Peyer's patch (tissue), 4 donors: Measurements from ENCODE around the gene OR2AT4. TPM values are rescaled to one million over a fixed set of nuclear protein-coding genes. Genes with fewer than 3 reads are reported as not detected.

Source experiments
- DNase-seq, 3 donors: peaks; one replicate each; pipeline ENCODE4 v3.0.0-alpha.2; 2017 to 2019
- H3K27ac ChIP-seq, 4 donors: fragments of 200-600 bp; sonication (generic); one replicate each; pipeline ENCODE4 v1.5.1; 2016 to 2019
- H3K27me3 ChIP-seq, 2 donors: fragments of 200-600 bp; sonication (generic); one replicate each; pipeline ENCODE4 v1.5.1; 2019
- H3K36me3 ChIP-seq, 3 donors: fragments of 200-600 bp; sonication (generic); one replicate each; pipeline ENCODE4 v1.5.1; 2016 to 2019
- H3K4me1 ChIP-seq, 4 donors: fragments of 200-600 bp; sonication (generic); one replicate each; pipeline ENCODE4 v1.5.1; 2016 to 2019
- H3K4me3 ChIP-seq, 4 donors: fragments of 200-600 bp; sonication (generic); 1 replicate in 3 of 4; 2 replicates in 1 of 4; pipeline ENCODE4 v1.5.1; 2016 to 2019; ENCODE audit warnings: mild to moderate bottlenecking in 1 of 4
- H3K9me3 ChIP-seq, 4 donors: fragments of 200-600 bp; sonication (generic); one replicate each; pipeline ENCODE4 v1.5.1; 2016 to 2019; ENCODE audit warnings: mild to moderate bottlenecking in 1 of 4
- POLR2A ChIP-seq, 2 donors: fragments of 450-650 bp; IDR thresholded peaks; one replicate each; pipeline ENCODE4 v1.5.1; 2017; ENCODE audit warnings: antibody characterized with exemption in 2 of 2, mild to moderate bottlenecking in 2 of 2, moderate library complexity in 2 of 2
- total RNA-seq, 4 donors: library from RNA; depleted of rRNA; stranded (reverse); fragments of >200 nt; gene quantifications; one replicate each; pipeline ENCODE4 v1.1.0, GENCODE V29; 2016
- TF ChIP-seq, protein P1 (sequence below), 6 experiments: fragments of 450-650 bp in 4 of 6; fragments of 200-600 bp in 2 of 6; sonication (generic) in 1 of 6; IDR thresholded peaks; one replicate each; pipeline ENCODE4 v1.5.1; 2017 to 2019; ENCODE audit warnings: antibody characterized with exemption in 6 of 6, mild to moderate bottlenecking in 3 of 6, moderate library complexity in 1 of 6

Gene OR2AT4
- total RNA-seq, 4 donors from 2014 or later: not detected

DNA sequence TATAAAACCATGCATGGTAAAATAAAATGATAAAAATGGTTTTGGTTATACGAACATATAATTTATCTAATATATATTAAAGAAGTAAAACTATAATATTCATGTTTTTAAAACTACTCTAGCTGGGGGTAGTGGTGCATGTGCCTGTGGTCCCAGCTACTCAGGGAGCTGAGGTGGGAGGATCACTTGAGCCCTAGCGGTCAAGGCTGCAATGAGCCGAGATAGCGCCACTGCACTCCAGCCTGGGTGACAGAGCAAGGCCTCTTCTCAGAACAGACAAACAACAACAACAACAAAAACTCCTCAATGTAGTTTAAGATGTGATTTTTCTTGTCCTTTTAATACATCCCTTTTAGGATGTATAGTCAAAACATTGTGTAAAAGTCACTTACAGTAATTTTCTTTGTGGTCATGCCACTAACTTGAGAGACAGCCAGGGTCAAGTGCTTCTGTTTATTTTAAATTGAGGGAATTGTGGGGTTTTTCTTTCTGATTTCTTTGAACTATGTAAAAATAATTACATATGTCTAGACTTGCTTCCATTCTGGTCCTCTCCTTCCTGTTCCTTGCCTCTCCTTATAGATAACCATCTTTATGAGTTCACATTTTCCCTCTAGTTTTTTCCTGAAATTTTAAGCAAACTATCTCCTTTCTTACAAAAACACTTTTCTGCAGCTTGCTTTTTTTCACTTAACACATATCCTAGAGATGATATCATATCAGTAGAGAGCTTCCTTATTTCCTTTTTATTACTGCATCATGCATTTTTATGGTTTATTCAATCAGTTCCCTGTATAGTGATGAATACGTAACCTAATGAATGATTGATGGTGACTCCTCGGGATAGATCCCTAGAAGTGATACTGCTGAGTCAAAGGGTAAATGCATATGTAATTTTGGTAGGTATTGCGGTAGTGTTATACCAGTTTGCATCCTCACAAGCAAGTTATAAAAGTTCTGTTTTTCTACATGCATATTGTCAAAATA, 9.1 kb downstream of the OR2AT4 start:
- DNase-seq: no peak
- Histone ChIP-seq H3K36me3 (no peaks in the 10 kb centered on the region), H3K4me3 (no peak overlapping the region), H3K27ac (no peak overlapping the region), H3K9me3 (no peaks in the 10 kb centered on the region), H3K4me1 (no peaks in the 10 kb centered on the region), H3K27me3 (no peaks in the 10 kb centered on the region)
- TF ChIP-seq, protein P1, sequence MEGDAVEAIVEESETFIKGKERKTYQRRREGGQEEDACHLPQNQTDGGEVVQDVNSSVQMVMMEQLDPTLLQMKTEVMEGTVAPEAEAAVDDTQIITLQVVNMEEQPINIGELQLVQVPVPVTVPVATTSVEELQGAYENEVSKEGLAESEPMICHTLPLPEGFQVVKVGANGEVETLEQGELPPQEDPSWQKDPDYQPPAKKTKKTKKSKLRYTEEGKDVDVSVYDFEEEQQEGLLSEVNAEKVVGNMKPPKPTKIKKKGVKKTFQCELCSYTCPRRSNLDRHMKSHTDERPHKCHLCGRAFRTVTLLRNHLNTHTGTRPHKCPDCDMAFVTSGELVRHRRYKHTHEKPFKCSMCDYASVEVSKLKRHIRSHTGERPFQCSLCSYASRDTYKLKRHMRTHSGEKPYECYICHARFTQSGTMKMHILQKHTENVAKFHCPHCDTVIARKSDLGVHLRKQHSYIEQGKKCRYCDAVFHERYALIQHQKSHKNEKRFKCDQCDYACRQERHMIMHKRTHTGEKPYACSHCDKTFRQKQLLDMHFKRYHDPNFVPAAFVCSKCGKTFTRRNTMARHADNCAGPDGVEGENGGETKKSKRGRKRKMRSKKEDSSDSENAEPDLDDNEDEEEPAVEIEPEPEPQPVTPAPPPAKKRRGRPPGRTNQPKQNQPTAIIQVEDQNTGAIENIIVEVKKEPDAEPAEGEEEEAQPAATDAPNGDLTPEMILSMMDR (IDR thresholded peaks at IDR 0.05): no peak
- no peak for TF ChIP-seq POLR2A (IDR thresholded peaks at IDR 0.05)

- Histone ChIP-seq H3K27me3 (no peaks in the 10 kb centered on the region), H3K27ac (no peak overlapping the region), H3K9me3 (no peaks in the 10 kb centered on the region), H3K36me3 (no peaks in the 10 kb centered on the region), H3K4me3 (no peak overlapping the region), H3K4me1 (no peaks in the 10 kb centered on the region)
- no peak for TF ChIP-seq POLR2A (IDR thresholded peaks at IDR 0.05)
- TF ChIP-seq, protein P1 (IDR thresholded peaks at IDR 0.05): no peak
- DNase-seq: no peak
Observed at GRCh38 chr11:75084883-75085282, 11.8 kb downstream of the OR2AT4 start.

GRCh38 chr11:75083217-75083605, 13.5 kb downstream of the OR2AT4 start:
- Histone ChIP-seq H3K36me3 (no peaks in the 10 kb centered on the region), H3K4me3 (no peak overlapping the region), H3K27me3 (no peaks in the 10 kb centered on the region), H3K27ac (no peak overlapping the region), H3K4me1 (no peaks in the 10 kb centered on the region), H3K9me3 (no peaks in the 10 kb centered on the region)
- TF ChIP-seq, protein P1 (IDR thresholded peaks at IDR 0.05): no peak
- no peak for TF ChIP-seq POLR2A (IDR thresholded peaks at IDR 0.05)
- no peak for DNase-seq

DNA sequence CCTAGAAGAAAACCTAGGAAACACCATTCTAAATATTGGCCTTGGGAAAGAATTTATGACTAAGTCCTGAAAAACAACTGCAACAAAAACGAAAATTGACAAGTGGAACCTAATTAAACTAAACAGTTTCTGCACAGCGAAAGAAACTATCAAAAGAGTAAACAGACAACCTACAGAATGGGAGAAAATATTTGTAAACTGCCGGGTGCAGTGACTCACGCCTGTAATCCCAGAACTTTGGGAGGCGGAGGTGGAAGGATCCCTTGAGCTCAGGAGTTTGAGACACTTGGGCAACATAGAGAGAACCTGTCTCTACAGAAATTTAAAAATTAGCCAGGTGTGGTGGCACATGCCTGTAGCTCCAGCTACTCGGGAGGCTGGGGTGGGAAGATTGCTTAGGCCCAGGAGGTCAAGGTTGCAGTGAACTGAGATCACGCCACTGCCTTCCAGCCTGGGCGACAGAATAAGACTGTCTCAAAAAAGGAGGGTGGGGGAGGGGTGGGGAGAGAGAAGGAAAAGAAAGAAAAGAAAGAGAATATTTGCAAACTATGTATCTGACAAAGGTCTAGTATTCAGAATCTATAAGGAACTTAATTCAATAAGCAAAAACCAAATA, 14.0 kb downstream of the OR2AT4 start:
- Histone ChIP-seq H3K4me1 (no peaks in the 10 kb centered on the region), H3K27ac (no peak overlapping the region), H3K36me3 (no peaks in the 10 kb centered on the region), H3K9me3 (no peaks in the 10 kb centered on the region), H3K27me3 (no peaks in the 10 kb centered on the region), H3K4me3 (no peak overlapping the region)
- TF ChIP-seq, protein P1 (IDR thresholded peaks at IDR 0.05): no peak
- no peak for TF ChIP-seq POLR2A (IDR thresholded peaks at IDR 0.05)
- DNase-seq: no peak

DNA sequence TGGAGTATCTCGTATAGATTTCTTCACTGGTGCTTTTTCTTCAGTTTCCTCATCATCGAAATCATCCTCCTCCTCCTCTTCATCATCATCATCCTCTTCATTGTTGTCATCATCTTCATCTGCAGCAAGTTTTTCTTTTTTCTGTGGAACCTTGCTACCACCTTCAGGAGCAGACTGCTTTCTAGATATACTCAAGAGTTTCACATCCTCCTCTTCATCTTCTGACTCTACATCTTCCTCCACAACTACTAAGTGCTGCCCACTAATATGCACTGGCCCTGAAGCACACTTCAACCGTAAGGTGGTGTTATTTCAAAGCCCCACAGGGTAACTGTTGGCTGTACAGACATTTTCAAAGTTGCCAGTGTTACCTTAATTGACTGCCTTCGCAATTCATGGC, 17.1 kb downstream of the OR2AT4 start:
- Histone ChIP-seq H3K4me1 (no peaks in the 10 kb centered on the region), H3K27me3 (no peaks in the 10 kb centered on the region), H3K36me3 (no peaks in the 10 kb centered on the region), H3K9me3 (no peaks in the 10 kb centered on the region), H3K4me3 (no peak overlapping the region), H3K27ac (no peak overlapping the region)
- DNase-seq: no peak
- TF ChIP-seq, protein P1 (IDR thresholded peaks at IDR 0.05): no peak
- TF ChIP-seq POLR2A (IDR thresholded peaks at IDR 0.05): no peak
